Omental fat pad (tissue), 4 donors: ENCODE results near the gene NTNG2. TPM values are rescaled to one million over a fixed set of nuclear protein-coding genes. Genes with fewer than 3 reads are reported as not detected.

Experiments
- ATAC-seq: fragments of 150-250 bp; one replicate; pipeline ENCODE4 v1.9.1; 2016; ENCODE audit warnings: mild to moderate bottlenecking, moderate library complexity; ENCODE audit not compliant: low FRiP score
- DNase-seq: peaks from one replicate; pipeline ENCODE4 v3.0.0-alpha.2; 2019; ENCODE audit warnings: low spot score
- total RNA-seq, 4 donors: library from RNA; depleted of rRNA; stranded (reverse); fragments of >200 nt; gene quantifications; one replicate each; pipeline ENCODE4 v1.1.0, GENCODE V29; 2016
- TF ChIP-seq, protein P1 (sequence below), 3 donors: fragments of 450-650 bp; IDR thresholded peaks; one replicate each; pipeline ENCODE4 v1.5.1; 2016 to 2017; ENCODE audit warnings: antibody characterized with exemption in 3 of 3, mild to moderate bottlenecking in 3 of 3, moderate library complexity in 2 of 3

The NTNG2 gene
- total RNA-seq, 4 donors from 2014 or later, result 1.8 to 4.2 (median 2.9) TPM

GRCh38 chr9:132199056-132199455 lies 37.2 kb downstream of the NTNG2 start:
- TF ChIP-seq, protein P1, sequence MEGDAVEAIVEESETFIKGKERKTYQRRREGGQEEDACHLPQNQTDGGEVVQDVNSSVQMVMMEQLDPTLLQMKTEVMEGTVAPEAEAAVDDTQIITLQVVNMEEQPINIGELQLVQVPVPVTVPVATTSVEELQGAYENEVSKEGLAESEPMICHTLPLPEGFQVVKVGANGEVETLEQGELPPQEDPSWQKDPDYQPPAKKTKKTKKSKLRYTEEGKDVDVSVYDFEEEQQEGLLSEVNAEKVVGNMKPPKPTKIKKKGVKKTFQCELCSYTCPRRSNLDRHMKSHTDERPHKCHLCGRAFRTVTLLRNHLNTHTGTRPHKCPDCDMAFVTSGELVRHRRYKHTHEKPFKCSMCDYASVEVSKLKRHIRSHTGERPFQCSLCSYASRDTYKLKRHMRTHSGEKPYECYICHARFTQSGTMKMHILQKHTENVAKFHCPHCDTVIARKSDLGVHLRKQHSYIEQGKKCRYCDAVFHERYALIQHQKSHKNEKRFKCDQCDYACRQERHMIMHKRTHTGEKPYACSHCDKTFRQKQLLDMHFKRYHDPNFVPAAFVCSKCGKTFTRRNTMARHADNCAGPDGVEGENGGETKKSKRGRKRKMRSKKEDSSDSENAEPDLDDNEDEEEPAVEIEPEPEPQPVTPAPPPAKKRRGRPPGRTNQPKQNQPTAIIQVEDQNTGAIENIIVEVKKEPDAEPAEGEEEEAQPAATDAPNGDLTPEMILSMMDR (IDR thresholded peaks at IDR 0.05), result no peak
- DNase-seq (no peak), ATAC-seq (no peak)

DNA sequence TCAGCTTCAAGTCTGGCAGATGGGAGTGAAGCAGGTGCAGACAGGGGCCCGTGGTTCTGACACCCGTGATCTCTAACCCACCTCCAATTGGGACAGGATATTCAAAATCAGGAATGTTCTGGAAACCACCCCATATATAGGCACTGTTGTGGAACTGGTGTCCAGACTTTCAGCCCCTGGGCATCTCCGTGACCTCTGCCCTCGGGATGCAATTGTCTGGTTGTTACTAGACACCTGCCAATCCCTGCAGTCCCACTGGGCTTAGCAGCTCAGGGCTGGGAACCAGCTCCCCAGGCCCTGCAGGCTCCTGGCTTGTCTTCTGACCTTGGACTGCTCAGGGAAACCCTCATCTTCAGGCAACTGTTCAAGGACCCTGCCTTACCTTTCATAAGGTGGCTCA lies 38.8 kb downstream of the NTNG2 start:
- TF ChIP-seq, protein P1 (IDR thresholded peaks at IDR 0.05), result no peak
- ATAC-seq (no peak), DNase-seq (no peak)

GRCh38 chr9:132201139-132201538 lies 39.3 kb downstream of the NTNG2 start:
- ATAC-seq (no peak), DNase-seq (no peak)
- TF ChIP-seq, protein P1 (IDR thresholded peaks at IDR 0.05), result no peak

- TF ChIP-seq, protein P1 (IDR thresholded peaks at IDR 0.05), result no peak
- peak; percentile 16 for ATAC-seq
- DNase-seq, result no peak
Measured at GRCh38 chr9:132201780-132202703, 40.2 kb downstream of the NTNG2 start.

- TF ChIP-seq, protein P1 (IDR thresholded peaks at IDR 0.05), result no peak
- DNase-seq (no peak), ATAC-seq (no peak)
Measured at GRCh38 chr9:132204883-132205282, 43.0 kb downstream of the NTNG2 start.

GRCh38 chr9:132207215-132207614 lies 45.4 kb downstream of the NTNG2 start:
- DNase-seq, result no peak
- TF ChIP-seq, protein P1 (IDR thresholded peaks at IDR 0.05), result no peak
- no peak for ATAC-seq
